RWPE2 (cell line): ENCODE measurements around the gene TET2.

ENCODE experiments used
- ATAC-seq: fragments of 200-7000 bp; cut with Tn5 transposase; 3 replicates; pipeline ENCODE4 v1.9.1; 2021; ENCODE audit warnings: low read depth
- DNase-seq: peaks from one replicate; pipeline ENCODE4 v3.0.0-alpha.2; 2020; ENCODE audit warnings: low spot score
- H3K27ac ChIP-seq: fragments of 450-650 bp; 2 replicates; pipeline ENCODE4 v1.5.1; 2017; ENCODE audit warnings: mild to moderate bottlenecking; ENCODE audit not compliant: poor library complexity, severe bottlenecking
- H3K27me3 ChIP-seq: fragments of 250-450 bp; sonication (Bioruptor Pico); 2 replicates; pipeline ENCODE4 v1.5.1; 2021; ENCODE audit warnings: mild to moderate bottlenecking, moderate library complexity; ENCODE audit not compliant: insufficient read depth, poor library complexity, severe bottlenecking
- H3K36me3 ChIP-seq: fragments of 250-450 bp; sonication (Bioruptor Pico); 2 replicates; pipeline ENCODE4 v1.5.1; 2020; ENCODE audit warnings: low read depth, mild to moderate bottlenecking, moderate library complexity
- H3K4me1 ChIP-seq: fragments of 250-450 bp; sonication (Bioruptor Pico); 2 replicates; pipeline ENCODE4 v1.5.1; 2021; ENCODE audit warnings: mild to moderate bottlenecking, moderate library complexity; ENCODE audit not compliant: insufficient read depth, poor library complexity, severe bottlenecking
- H3K4me3 ChIP-seq: fragments of 250-450 bp; sonication (Bioruptor Pico); 2 replicates; pipeline ENCODE4 v1.5.1; 2021; ENCODE audit warnings: mild to moderate bottlenecking, moderate library complexity; ENCODE audit not compliant: severe bottlenecking
- H3K9me3 ChIP-seq: fragments of 250-450 bp; sonication (Bioruptor Pico); 2 replicates; pipeline ENCODE4 v1.5.1; 2021; ENCODE audit warnings: mild to moderate bottlenecking, moderate library complexity; ENCODE audit not compliant: severe bottlenecking
- TF ChIP-seq, protein P1 (sequence below): fragments of 450-650 bp; IDR thresholded peaks from one replicate; pipeline ENCODE4 v1.5.1; 2017; ENCODE audit warnings: mild to moderate bottlenecking, moderate library complexity; ENCODE audit not compliant: poor library complexity, severe bottlenecking

The TET2 gene

DNA sequence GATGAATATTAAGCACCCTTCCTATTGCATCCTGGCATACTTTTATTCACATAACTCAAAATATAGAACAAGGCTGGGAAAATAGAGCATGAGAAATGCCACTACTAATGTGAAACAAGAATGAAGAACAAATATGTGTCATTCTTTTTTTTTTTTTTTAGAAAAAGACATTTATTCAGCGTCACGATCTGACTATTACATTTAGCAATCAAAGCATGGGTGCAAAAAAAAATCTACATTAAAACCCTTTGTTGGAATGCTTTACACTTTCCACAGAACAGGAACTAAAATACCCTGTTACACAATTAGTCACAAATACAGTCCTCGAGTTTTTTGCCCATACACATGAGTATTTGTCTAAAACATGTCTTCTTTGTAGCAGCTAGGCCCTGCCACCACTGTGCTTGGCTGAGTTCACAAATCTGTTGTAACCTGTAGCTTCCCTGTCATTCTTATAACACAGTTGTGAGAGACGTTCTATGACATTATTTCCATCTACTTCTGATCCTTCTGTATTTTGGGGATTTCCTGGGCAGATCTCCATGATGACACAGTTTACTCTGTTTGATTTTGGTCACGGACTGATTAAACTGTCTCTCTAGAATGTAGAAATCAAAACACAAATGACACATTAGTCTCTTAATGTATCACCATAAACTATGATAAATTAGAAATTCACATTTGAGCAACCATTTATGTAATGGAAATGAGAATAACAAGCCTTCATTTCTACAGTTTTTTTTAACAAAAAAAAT lies 9.4 kb upstream of the TET2 start:
- no peak for DNase-seq
- Histone ChIP-seq H3K4me3 (no peak overlapping the region), H3K36me3 (no peaks in the 10 kb centered on the region), H3K9me3 (no peaks in the 10 kb centered on the region), H3K4me1 (peaks cover 8% of the 10 kb centered on the region), H3K27ac (no peak overlapping the region), H3K27me3 (no peaks in the 10 kb centered on the region)
- no peak for ATAC-seq
- TF ChIP-seq, protein P1, sequence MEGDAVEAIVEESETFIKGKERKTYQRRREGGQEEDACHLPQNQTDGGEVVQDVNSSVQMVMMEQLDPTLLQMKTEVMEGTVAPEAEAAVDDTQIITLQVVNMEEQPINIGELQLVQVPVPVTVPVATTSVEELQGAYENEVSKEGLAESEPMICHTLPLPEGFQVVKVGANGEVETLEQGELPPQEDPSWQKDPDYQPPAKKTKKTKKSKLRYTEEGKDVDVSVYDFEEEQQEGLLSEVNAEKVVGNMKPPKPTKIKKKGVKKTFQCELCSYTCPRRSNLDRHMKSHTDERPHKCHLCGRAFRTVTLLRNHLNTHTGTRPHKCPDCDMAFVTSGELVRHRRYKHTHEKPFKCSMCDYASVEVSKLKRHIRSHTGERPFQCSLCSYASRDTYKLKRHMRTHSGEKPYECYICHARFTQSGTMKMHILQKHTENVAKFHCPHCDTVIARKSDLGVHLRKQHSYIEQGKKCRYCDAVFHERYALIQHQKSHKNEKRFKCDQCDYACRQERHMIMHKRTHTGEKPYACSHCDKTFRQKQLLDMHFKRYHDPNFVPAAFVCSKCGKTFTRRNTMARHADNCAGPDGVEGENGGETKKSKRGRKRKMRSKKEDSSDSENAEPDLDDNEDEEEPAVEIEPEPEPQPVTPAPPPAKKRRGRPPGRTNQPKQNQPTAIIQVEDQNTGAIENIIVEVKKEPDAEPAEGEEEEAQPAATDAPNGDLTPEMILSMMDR, result no peak

- no peaks in the 10 kb centered on the region for H3K9me3 ChIP-seq
- no peak overlapping the region for H3K27ac ChIP-seq
- H3K36me3 ChIP-seq, result no peaks in the 10 kb centered on the region
- TF ChIP-seq, protein P1, result no peak
- ATAC-seq (no peak), DNase-seq (no peak)
- H3K4me3 ChIP-seq, result no peak overlapping the region
- H3K4me1 ChIP-seq, result peaks cover 8% of the 10 kb centered on the region
- H3K27me3 ChIP-seq, result no peaks in the 10 kb centered on the region
These were observed 7.0 kb upstream of the TET2 start for GRCh38 chr4:105139646-105140045.

GRCh38 chr4:105140684-105141490 lies 5.8 kb upstream of the TET2 start:
- Histone ChIP-seq H3K9me3 (no peaks in the 10 kb centered on the region), H3K4me3 (no peak overlapping the region), H3K27ac (no peak overlapping the region), H3K27me3 (no peaks in the 10 kb centered on the region), H3K4me1 (peaks cover 16% of the 10 kb centered on the region), H3K36me3 (no peaks in the 10 kb centered on the region)
- DNase-seq (no peak), ATAC-seq (peak; percentile 52; the same call in 2 of the 3 replicates)
- TF ChIP-seq, protein P1, result peak; percentile 64

DNA sequence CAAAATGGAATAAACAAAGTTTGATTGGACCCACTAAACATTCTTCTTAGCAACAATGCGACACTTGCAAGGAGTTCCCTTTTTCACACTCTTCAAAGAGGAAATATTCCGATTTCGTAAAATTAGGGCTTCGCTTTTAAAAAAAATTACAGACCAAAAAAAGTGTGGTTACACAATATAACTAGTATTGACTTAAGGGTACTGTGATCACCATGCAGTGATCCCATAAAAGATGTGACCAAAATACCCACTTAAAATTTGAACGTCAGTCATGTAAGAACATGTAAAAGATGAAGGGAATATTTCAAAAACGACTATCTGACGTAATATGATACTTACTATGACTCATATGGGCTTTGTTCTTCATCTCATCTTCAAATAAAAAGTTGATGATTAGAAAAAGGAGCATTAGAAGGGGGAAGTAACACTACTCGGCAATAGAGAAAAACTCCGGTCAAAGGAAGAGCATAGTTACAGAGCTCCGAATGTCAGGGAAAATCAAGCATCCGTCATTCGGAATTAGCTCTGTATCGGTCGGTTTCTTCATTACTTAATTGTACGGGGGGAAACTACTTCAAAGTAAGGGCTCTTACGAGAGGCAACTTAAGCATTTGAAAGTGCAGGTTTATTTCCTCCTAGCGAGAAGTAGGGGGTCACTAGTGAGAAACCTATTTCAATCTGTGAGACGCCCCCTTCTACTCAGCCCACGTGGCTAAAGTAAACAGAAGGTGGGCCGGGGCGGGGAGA lies 1.3 kb upstream of the TET2 start:
- H3K36me3 ChIP-seq, result no peaks in the 10 kb centered on the region
- DNase-seq (no peak), ATAC-seq (no peak)
- no peaks in the 10 kb centered on the region for H3K27me3 ChIP-seq
- H3K4me1 ChIP-seq, result peaks cover 31% of the 10 kb centered on the region
- H3K4me3 ChIP-seq, result peak overlapping the region; percentile 91
- H3K9me3 ChIP-seq, result no peaks in the 10 kb centered on the region
- TF ChIP-seq, protein P1, result no peak
- H3K27ac ChIP-seq, result peak overlapping the region; percentile 63
